GM23338 (cell line): ENCODE data around the gene NPAS4. TPM values are rescaled to one million over a fixed set of nuclear protein-coding genes. Genes with fewer than 3 reads are reported as not detected.

Source experiments
- ATAC-seq: fragments of 200-7000 bp; cut with Tn5 transposase; 3 replicates; pipeline ENCODE4 v1.9.1; 2020
- DNase-seq: peaks from one replicate; pipeline ENCODE4 v3.0.0-alpha.2; 2015; ENCODE audit warnings: low spot score
- H2AFZ ChIP-seq: fragments of 200-600 bp; sonication (generic); 2 replicates; pipeline ENCODE4 v1.8.0; 2016; ENCODE audit warnings: antibody characterized with exemption, mild to moderate bottlenecking, moderate library complexity
- H3F3A ChIP-seq: fragments of 200-600 bp; sonication (generic); replicated peaks from 2 replicates; pipeline ENCODE4 v1.8.0; 2017; ENCODE audit warnings: antibody characterized with exemption, mixed run types, low read depth
- H3K27ac ChIP-seq: fragments of 200-600 bp; sonication (generic); 2 replicates; pipeline ENCODE4 v1.6.1; 2016; ENCODE audit warnings: low read depth
- H3K27me3 ChIP-seq: fragments of 200-600 bp; sonication (generic); 2 replicates; pipeline ENCODE4 v1.8.0; 2016; ENCODE audit warnings: mild to moderate bottlenecking, mixed run types, moderate library complexity; ENCODE audit not compliant: insufficient read depth
- H3K36me3 ChIP-seq: fragments of 200-600 bp; sonication (generic); 2 replicates; pipeline ENCODE4 v1.8.0; 2016; ENCODE audit warnings: mild to moderate bottlenecking; ENCODE audit not compliant: insufficient read depth
- H3K4me1 ChIP-seq: fragments of 200-600 bp; sonication (generic); 2 replicates; pipeline ENCODE4 v1.8.0; 2016; ENCODE audit warnings: mild to moderate bottlenecking, moderate library complexity; ENCODE audit not compliant: insufficient read depth
- H3K4me2 ChIP-seq: fragments of 200-600 bp; sonication (generic); 2 replicates; pipeline ENCODE4 v1.7.1; 2017; ENCODE audit warnings: mixed run types
- H3K4me3 ChIP-seq: fragments of 200-600 bp; sonication (generic); 2 replicates; pipeline ENCODE4 v1.6.1; 2016; ENCODE audit warnings: mixed run types
- H3K79me2 ChIP-seq: fragments of 200-600 bp; sonication (generic); replicated peaks from 2 replicates; pipeline ENCODE4 v1.8.0; 2017; ENCODE audit warnings: mild to moderate bottlenecking; ENCODE audit not compliant: insufficient read depth
- H3K9me2 ChIP-seq: fragments of 200-600 bp; sonication (generic); 2 replicates; pipeline ENCODE4 v1.8.0; 2017; ENCODE audit not compliant: insufficient read depth
- H4K20me1 ChIP-seq: fragments of 200-600 bp; sonication (generic); replicated peaks from 2 replicates; pipeline ENCODE4 v1.8.0; 2017; ENCODE audit warnings: mild to moderate bottlenecking; ENCODE audit not compliant: insufficient read depth
- H3K27ac Mint-ChIP-seq: 2 replicates; pipeline ENCODE4 v1.8.0; 2020; ENCODE audit warnings: inconsistent platforms, mild to moderate bottlenecking, moderate library complexity, mixed read lengths
- H3K27me3 Mint-ChIP-seq: 3 replicates; pipeline ENCODE4 v1.8.0; 2022; ENCODE audit warnings: low read depth, mild to moderate bottlenecking, moderate library complexity, mixed read lengths, inconsistent platforms; ENCODE audit not compliant: insufficient read depth, poor library complexity
- H3K36me3 Mint-ChIP-seq: 3 replicates; pipeline ENCODE4 v1.8.0; 2021; ENCODE audit warnings: low read depth, mild to moderate bottlenecking, inconsistent platforms, moderate library complexity, mixed read lengths
- H3K4me1 Mint-ChIP-seq: 3 replicates; pipeline ENCODE4 v1.8.0; 2020; ENCODE audit warnings: mild to moderate bottlenecking, inconsistent platforms, mixed read lengths
- H3K4me3 Mint-ChIP-seq: 3 replicates; pipeline ENCODE4 v1.8.0; 2021; ENCODE audit warnings: moderate library complexity, mild to moderate bottlenecking, inconsistent platforms, mixed read lengths
- H3K9me3 Mint-ChIP-seq: 3 replicates; pipeline ENCODE4 v1.8.0; 2020; ENCODE audit warnings: moderate library complexity, mild to moderate bottlenecking, inconsistent platforms, mixed read lengths
- CREB1 ChIP-seq: fragments of 250-450 bp; sonication (Bioruptor Pico); IDR thresholded peaks from 2 replicates; pipeline ENCODE4 v1.5.0; 2020; ENCODE audit warnings: low read depth, mild to moderate bottlenecking, moderate library complexity
- CTCF ChIP-seq, 2 experiments: fragments of 200-600 bp in 1 of 2; sonication (generic) in 1 of 2; conservative IDR thresholded peaks; 2 replicates each; pipeline versions ENCODE4 v1.5.1 to v1.6.1; 2016 to 2017; ENCODE audit warnings: antibody characterized with exemption in 2 of 2, low read depth in 2 of 2, mild to moderate bottlenecking in 2 of 2, moderate library complexity in 1 of 2
- EZH2 ChIP-seq: fragments of 200-600 bp; sonication (generic); IDR thresholded peaks from one replicate; pipeline ENCODE4 v1.8.0; 2017; ENCODE audit warnings: antibody characterized with exemption, mild to moderate bottlenecking, low read depth; ENCODE audit not compliant: unreplicated experiment
- JUNB ChIP-seq: IDR thresholded peaks from one replicate; pipeline ENCODE4 v1.6.1; 2016; ENCODE audit warnings: antibody characterized with exemption; ENCODE audit not compliant: unreplicated experiment
- POLR2AphosphoS5 ChIP-seq: IDR thresholded peaks from 2 replicates; pipeline ENCODE4 v1.6.1; 2016; ENCODE audit warnings: antibody characterized with exemption, low read depth
- ZNF114 ChIP-seq: fragments of 250-450 bp; sonication (Bioruptor Pico); IDR thresholded peaks from 2 replicates; pipeline ENCODE4 v1.5.0; 2020; ENCODE audit warnings: mild to moderate bottlenecking, moderate library complexity
- ZNF462 ChIP-seq: fragments of 250-450 bp; sonication (Bioruptor Pico); IDR thresholded peaks from 2 replicates; pipeline ENCODE4 v1.5.0; 2020; ENCODE audit warnings: mild to moderate bottlenecking, moderate library complexity
- polyA plus RNA-seq: library from polyadenylated mRNA; unstranded; fragments of >200 nt; fragmentation: Nextera tagmentation; extraction: Ambion mirVana; gene quantifications from 2 replicates; pipeline ENCODE4 v1.2.1, GENCODE V29; 2016
- total RNA-seq: library from RNA; depleted of rRNA; stranded (reverse); fragments of >200 nt; shearing (Covaris generic); gene quantifications from 2 replicates; pipeline ENCODE4 v1.2.3, GENCODE V29; 2014

The NPAS4 gene
- total and polyA plus RNA-seq, 2 experiments from 2014 or later, result 0.71 to 0.97 TPM

- no peak for TF ChIP-seq ZNF462 (CRISPR knock-in tag)
- no peak for TF ChIP-seq ZNF114 (CRISPR knock-in tag)
- TF ChIP-seq CTCF (conservative IDR thresholded peaks at IDR 0.05; ENCODE audit: low read depth in 2 of 2), result no peak
- no peak for TF ChIP-seq EZH2
Observed at GRCh38 chr11:66467756-66468155, 46.9 kb downstream of the NPAS4 start (continued).

GRCh38 chr11:66468691-66469090, 47.9 kb downstream of the NPAS4 start:
- DNase-seq (no peak), ATAC-seq (no peak)
- Histone ChIP-seq H3F3A (peaks cover 10% of the 10 kb centered on the region; the same call in 1 of the 2 replicates), H3K4me2 (no peak overlapping the region), H3K27me3 (no peaks in the 10 kb centered on the region), H3K79me2 (no peaks in the 10 kb centered on the region), H3K27ac (no peak overlapping the region), H3K4me1 (peaks cover 35% of the 10 kb centered on the region), H3K36me3 (no peaks in the 10 kb centered on the region; the same call in 1 of the 2 replicates), H3K4me3 (no peak overlapping the region), H2AFZ (no peak overlapping the region), H3K9me2 (no peaks in the 10 kb centered on the region), H4K20me1 (no peaks in the 10 kb centered on the region; the same call in none of the 2 replicates)
- Mint-ChIP-seq H3K27me3 (peaks cover 8% of the 10 kb centered on the region), H3K4me1 (peaks cover 36% of the 10 kb centered on the region), H3K9me3 (peaks cover under 1% of the 10 kb centered on the region; the same call in 1 of the 3 replicates), H3K4me3 (peak overlapping the region; percentile 85), H3K27ac (no peak overlapping the region), H3K36me3 (peaks cover 4% of the 10 kb centered on the region; the same call in 1 of the 3 replicates)
- no peak for TF ChIP-seq JUNB
- TF ChIP-seq ZNF462 (CRISPR knock-in tag), result no peak
- TF ChIP-seq CREB1 (CRISPR knock-in tag), result no peak
- no peak for TF ChIP-seq POLR2AphosphoS5
